Measurements from ENCODE around the gene CTNNA3. TPM values are rescaled to one million over a fixed set of nuclear protein-coding genes. Genes with fewer than 3 reads are reported as not detected.

The CTNNA3 gene
- total RNA-seq, 1 donor from 2014 or later: not detected

GRCh38 chr10:67518043-67518442, 178.0 kb downstream of the CTNNA3 start:
- POLR2A ChIA-PET: no interaction called here
- no peaks in the 10 kb centered on the region for H3K9me3 Mint-ChIP-seq
- H3K4me1 Mint-ChIP-seq: no peaks in the 10 kb centered on the region
- H3K27ac Mint-ChIP-seq: no peak overlapping the region
- no peak overlapping the region for H3K4me3 Mint-ChIP-seq
- ATAC-seq (ENCODE audit: low read depth) (no peak), DNase-seq (no peak)
- TF ChIP-seq CTCF (IDR thresholded peaks at IDR 0.05): no peak
- H3K36me3 Mint-ChIP-seq (ENCODE audit: low read depth): no peaks in the 10 kb centered on the region
- no peaks in the 10 kb centered on the region for H3K27me3 Mint-ChIP-seq
- intact Hi-C loops (cut with micrococcal nuclease): no loop called here
- CTCF ChIA-PET: interaction anchor here (0.6 kb wide), 1 partner anchor 547 kb away, joined by 3 read pairs; no protein-coding TSS in a partner anchor

- no peak for ATAC-seq (ENCODE audit: low read depth)
- POLR2A ChIA-PET: no interaction called here
- intact Hi-C loops (cut with micrococcal nuclease): no loop called here
- Mint-ChIP-seq H3K36me3 (ENCODE audit: low read depth) (no peaks in the 10 kb centered on the region), H3K4me1 (no peaks in the 10 kb centered on the region), H3K27me3 (no peaks in the 10 kb centered on the region), H3K9me3 (peaks cover 3% of the 10 kb centered on the region), H3K27ac (no peak overlapping the region), H3K4me3 (no peak overlapping the region)
- no peak for DNase-seq
- no peak for TF ChIP-seq CTCF (IDR thresholded peaks at IDR 0.05)
- CTCF ChIA-PET: no interaction called here
These were observed 189.3 kb downstream of the CTNNA3 start for GRCh38 chr10:67506757-67507091.

GRCh38 chr10:67506083-67506756, 189.8 kb downstream of the CTNNA3 start:
- TF ChIP-seq CTCF (IDR thresholded peaks at IDR 0.05): no peak
- ChIA-PET CTCF (no interaction called here), POLR2A (no interaction called here)
- DNase-seq: no peak
- no peak overlapping the region for H3K4me3 Mint-ChIP-seq
- no peaks in the 10 kb centered on the region for H3K36me3 Mint-ChIP-seq (ENCODE audit: low read depth)
- H3K4me1 Mint-ChIP-seq: no peaks in the 10 kb centered on the region
- intact Hi-C loops (cut with micrococcal nuclease): no loop called here
- H3K27me3 Mint-ChIP-seq: no peaks in the 10 kb centered on the region
- ATAC-seq (ENCODE audit: low read depth): no peak
- peaks cover 3% of the 10 kb centered on the region for H3K9me3 Mint-ChIP-seq
- no peak overlapping the region for H3K27ac Mint-ChIP-seq

GRCh38 chr10:67492317-67493019, 203.5 kb downstream of the CTNNA3 start:
- no peak for ATAC-seq (ENCODE audit: low read depth)
- Mint-ChIP-seq H3K4me1 (no peaks in the 10 kb centered on the region), H3K27me3 (no peaks in the 10 kb centered on the region), H3K9me3 (peaks cover under 1% of the 10 kb centered on the region), H3K27ac (no peak overlapping the region), H3K4me3 (no peak overlapping the region), H3K36me3 (ENCODE audit: low read depth) (no peaks in the 10 kb centered on the region)
- ChIA-PET POLR2A (no interaction called here), CTCF (no interaction called here)
- intact Hi-C loops (cut with micrococcal nuclease): no loop called here
- TF ChIP-seq CTCF (IDR thresholded peaks at IDR 0.05): no peak
- DNase-seq: no peak

- ATAC-seq (ENCODE audit: low read depth) (no peak), DNase-seq (no peak)
- Mint-ChIP-seq H3K4me1 (no peaks in the 10 kb centered on the region), H3K27me3 (no peaks in the 10 kb centered on the region), H3K27ac (no peak overlapping the region), H3K36me3 (ENCODE audit: low read depth) (no peaks in the 10 kb centered on the region), H3K4me3 (no peak overlapping the region), H3K9me3 (no peaks in the 10 kb centered on the region)
- POLR2A ChIA-PET: no interaction called here
- TF ChIP-seq CTCF (IDR thresholded peaks at IDR 0.05): no peak
- CTCF ChIA-PET: no interaction called here
- intact Hi-C loops (cut with micrococcal nuclease): no loop called here
These were observed 207.9 kb downstream of the CTNNA3 start for GRCh38 chr10:67487906-67488619.

All from activated B cell treated with CpG ODN at 0.5 μM for 24 hours (primary cell).